CD4-positive, alpha-beta T cell treated with Interferon alpha-2 for 1 hour (primary cell): ENCODE results near the gene HEPN1.
A peak's percentile ranks its signal among the peaks of the same experiment; 100 is the strongest.
"Not testable (repeated sequence)": the region's sequence is repeated elsewhere in the genome, so short reads cannot be mapped to it uniquely, and the experiment has no call there.

Source experiments
- DNase-seq, 2 donors: peaks; one replicate each; pipeline ENCODE4 v3.0.0-alpha.2; 2020 to 2022

Gene HEPN1

DNA sequence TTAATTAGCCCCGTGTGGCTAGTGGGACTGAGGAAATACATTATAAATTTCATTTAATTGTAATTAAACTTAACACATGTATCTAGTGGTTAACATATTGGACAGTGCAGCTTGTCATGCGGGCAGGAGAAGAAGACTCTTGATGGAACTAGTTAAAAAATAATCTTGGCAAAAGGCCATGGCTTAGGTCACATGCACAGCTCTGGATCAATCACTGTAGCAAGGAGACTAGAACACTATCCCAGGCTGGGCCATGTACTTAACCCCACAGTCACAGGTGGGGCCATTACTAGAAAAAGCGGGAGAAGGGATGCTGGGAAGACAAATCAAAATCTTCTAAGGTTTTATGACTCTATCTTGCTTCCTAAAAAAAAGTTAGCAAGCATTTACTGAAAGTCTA lies 25.5 kb downstream of the HEPN1 start:
- no peak for DNase-seq

DNA sequence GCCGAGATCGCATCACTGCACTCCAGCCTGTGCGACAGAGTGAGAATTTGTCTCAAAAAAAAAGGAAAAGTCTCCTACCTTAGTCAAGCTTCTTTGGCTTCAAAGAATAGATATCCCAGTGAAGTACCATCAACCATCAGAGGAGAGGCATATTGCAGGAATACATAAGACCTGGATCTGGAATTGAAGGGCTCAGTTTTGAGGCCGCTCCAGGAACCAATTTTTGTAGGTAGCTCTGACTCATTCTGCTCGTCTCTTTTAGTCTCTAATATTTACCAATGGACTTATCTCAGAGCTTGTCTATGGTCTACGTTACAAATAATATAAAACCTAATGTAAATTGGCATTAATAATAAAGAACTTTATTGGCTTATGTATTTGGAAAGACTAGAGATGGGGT lies 26.8 kb downstream of the HEPN1 start:
- no peak for DNase-seq

- no peak for DNase-seq
Observed at GRCh38 chr11:124946735-124947141, 27.7 kb downstream of the HEPN1 start.

GRCh38 chr11:124950601-124951330 lies 31.7 kb downstream of the HEPN1 start:
- DNase-seq: peak in 1 of 2 donors; percentile 45

DNA sequence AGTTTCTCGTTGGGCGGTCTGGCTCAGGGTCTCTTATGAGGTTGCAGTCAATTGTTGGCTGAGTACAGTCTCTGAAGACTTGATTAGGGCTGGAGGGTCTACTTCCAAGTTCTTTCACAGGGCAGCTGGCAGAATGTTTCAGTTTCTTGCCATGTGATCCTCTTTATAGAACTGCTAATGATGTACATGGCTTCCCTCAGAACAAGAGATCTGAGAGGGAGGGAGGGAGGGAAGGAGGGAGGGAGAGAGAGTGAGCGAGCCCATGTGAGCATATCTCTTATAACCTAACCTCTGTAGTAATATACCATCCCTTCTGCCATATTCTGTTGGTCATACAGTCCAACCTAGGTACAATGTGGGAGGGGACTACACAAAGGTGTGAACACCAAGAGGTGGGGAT lies 32.3 kb downstream of the HEPN1 start:
- no peak for DNase-seq

DNA sequence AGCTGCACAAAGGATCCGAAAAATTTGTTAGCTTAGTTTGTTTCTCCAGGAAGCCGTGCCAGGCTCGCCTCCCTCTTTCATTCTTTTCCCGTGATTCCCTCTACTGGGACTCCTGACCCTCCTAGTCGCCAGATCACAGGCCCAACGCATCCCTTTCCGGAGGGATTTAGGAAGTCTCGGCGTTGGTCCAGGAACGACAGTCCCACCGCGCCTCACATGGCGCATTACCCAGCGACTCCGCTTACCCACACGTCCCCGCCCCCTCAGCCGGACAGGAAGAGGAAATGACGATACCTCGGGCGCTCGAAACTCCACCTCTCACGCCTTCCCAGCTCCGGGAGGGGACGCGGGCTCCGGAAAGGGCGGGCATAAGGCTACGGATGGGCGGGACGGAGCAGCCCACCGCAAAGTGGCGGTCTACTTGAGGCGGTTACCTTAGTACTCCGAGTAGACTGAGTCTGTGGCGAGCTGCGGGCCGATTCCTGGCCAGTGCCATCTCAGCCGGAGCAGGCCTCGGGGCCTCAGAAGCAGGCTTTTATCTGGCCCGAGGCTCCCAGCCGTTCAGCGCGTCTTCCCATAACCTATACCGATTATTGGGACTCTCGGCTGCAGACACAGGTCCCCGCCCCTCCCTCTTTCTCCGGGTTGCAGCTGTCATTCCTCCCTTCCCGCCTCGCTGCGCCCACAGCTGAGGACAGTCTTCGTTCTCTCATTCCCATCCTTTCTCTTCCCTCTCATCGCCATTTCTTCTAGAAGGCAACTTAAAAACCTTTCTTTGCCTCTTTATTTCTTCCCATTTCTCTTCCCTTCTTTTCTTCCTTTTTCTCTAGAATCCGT lies 34.9 kb downstream of the HEPN1 start, which contains the start of gene CCDC15:
TSS of gene CCDC15 (plus strand) at position 450 of the 837 bp plus-strand sequence. CDS start 531 bp downstream, outside the sequence.
- peak; percentile 93 to 95 for DNase-seq

DNA sequence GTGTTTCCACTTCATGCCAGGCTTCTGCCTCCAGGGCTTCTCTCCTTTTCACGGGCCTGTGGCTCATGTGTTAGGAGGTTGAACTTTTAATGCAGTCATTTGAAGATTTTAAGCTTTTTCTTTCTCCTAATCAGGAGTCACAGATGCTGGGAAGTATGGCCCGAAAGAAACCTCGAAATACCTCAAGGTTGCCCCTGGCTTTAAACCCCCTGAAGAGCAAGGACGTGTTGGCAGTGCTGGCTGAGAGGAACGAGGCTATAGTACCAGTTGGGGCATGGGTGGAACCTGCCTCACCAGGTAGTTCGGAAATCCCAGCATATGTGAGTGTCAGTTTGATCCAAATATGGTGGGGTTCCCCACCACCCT lies 35.5 kb downstream of the HEPN1 start:
- no peak for DNase-seq

GRCh38 chr11:124955035-124955434 lies 36.0 kb downstream of the HEPN1 start:
- DNase-seq: no peak

- DNase-seq: peak; percentile 39 to 80
Observed at GRCh38 chr11:124961972-124962609, 43.0 kb downstream of the HEPN1 start.

DNA sequence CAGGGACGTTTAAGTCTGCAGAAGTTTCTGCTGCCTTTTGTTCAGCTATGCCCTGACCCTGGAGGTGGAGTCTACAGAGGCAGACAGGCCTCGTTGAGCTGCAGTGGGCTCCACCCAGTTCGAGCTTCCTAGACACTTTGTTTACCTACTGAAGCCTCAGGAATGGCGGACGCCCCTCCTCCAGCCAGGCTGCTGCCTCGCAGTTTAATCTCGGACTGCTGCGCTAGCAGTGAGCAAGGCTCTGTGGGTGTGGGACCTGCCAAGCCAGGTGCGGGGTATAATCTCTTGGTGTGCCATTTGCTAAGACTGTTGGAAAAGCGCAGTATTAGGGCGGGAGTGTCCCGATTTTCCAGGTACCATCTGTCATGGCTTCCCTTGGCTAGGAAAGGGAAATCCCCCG lies 49.1 kb downstream of the HEPN1 start:
- not testable (repeated sequence) for DNase-seq
